ENCODE results near the gene EMILIN3.

GRCh38 chr20:41344477-41344876, 22.1 kb downstream of the EMILIN3 start:
- TF ChIP-seq CTCF (IDR thresholded peaks at IDR 0.05; ENCODE audit: borderline replicate concordance, extremely low read depth, low read length, poor library complexity, severe bottlenecking) (no peak), EZH2 (IDR thresholded peaks at IDR 0.05; ENCODE audit: borderline replicate concordance, low read depth, low read length, severe bottlenecking) (no peak)

All from DND-41 (cell line).